Measurements from ENCODE around the gene ZNF132.

DNA sequence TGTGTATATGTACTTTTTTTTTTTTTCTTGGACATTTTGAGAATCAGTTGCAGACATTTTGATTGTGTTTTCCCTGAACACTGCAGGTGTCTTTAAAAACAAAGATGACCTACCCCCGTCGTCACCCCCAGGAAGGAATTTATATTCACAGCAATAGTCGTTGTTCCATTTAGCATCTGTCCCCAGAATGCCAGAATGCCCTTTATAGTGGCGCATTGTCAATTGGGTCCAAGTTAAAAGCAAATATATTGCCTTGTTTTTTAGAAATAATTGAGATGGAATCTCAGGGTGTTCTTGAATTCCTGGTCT, 46.3 kb downstream of the ZNF132 start:
- TF ChIP-seq, protein P1, sequence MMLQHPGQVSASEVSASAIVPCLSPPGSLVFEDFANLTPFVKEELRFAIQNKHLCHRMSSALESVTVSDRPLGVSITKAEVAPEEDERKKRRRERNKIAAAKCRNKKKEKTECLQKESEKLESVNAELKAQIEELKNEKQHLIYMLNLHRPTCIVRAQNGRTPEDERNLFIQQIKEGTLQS (CRISPR knock-in tag; conservative IDR thresholded peaks at IDR 0.05): no peak
- TF ChIP-seq, protein P2, sequence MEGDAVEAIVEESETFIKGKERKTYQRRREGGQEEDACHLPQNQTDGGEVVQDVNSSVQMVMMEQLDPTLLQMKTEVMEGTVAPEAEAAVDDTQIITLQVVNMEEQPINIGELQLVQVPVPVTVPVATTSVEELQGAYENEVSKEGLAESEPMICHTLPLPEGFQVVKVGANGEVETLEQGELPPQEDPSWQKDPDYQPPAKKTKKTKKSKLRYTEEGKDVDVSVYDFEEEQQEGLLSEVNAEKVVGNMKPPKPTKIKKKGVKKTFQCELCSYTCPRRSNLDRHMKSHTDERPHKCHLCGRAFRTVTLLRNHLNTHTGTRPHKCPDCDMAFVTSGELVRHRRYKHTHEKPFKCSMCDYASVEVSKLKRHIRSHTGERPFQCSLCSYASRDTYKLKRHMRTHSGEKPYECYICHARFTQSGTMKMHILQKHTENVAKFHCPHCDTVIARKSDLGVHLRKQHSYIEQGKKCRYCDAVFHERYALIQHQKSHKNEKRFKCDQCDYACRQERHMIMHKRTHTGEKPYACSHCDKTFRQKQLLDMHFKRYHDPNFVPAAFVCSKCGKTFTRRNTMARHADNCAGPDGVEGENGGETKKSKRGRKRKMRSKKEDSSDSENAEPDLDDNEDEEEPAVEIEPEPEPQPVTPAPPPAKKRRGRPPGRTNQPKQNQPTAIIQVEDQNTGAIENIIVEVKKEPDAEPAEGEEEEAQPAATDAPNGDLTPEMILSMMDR (IDR thresholded peaks at IDR 0.05): no peak
- TF ChIP-seq ZNF317 (CRISPR knock-in tag; IDR thresholded peaks at IDR 0.05; ENCODE audit: borderline replicate concordance, low read depth) (no peak), FOXK1 (CRISPR knock-in tag; IDR thresholded peaks at IDR 0.05) (no peak), ETV6 (CRISPR knock-in tag; IDR thresholded peaks at IDR 0.05) (no peak), GABPB1 (CRISPR knock-in tag; IDR thresholded peaks at IDR 0.05) (no peak)
- TF ChIP-seq, protein P3, sequence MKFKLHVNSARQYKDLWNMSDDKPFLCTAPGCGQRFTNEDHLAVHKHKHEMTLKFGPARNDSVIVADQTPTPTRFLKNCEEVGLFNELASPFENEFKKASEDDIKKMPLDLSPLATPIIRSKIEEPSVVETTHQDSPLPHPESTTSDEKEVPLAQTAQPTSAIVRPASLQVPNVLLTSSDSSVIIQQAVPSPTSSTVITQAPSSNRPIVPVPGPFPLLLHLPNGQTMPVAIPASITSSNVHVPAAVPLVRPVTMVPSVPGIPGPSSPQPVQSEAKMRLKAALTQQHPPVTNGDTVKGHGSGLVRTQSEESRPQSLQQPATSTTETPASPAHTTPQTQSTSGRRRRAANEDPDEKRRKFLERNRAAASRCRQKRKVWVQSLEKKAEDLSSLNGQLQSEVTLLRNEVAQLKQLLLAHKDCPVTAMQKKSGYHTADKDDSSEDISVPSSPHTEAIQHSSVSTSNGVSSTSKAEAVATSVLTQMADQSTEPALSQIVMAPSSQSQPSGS (CRISPR knock-in tag; IDR thresholded peaks at IDR 0.05; ENCODE audit: borderline replicate concordance, low read depth): no peak
